HG03196 (cell line): ENCODE data around the gene SRSF11.

ENCODE experiments used
- ATAC-seq: cut with Tn5 transposase; IDR thresholded peaks from one replicate; pipeline ENCODE4 v1.9.1; 2021; ENCODE audit not compliant: unreplicated experiment

SRSF11 gene

GRCh38 chr1:70299472-70299871 is 78.3 kb downstream of the SRSF11 start:
- ATAC-seq = no peak
